ENCODE data around the gene MTMR4. TPM values are rescaled to one million over a fixed set of nuclear protein-coding genes. Genes with fewer than 3 reads are reported as not detected.

MTMR4 gene
- polyA plus RNA-seq, 1 donor from 2014 or later = 124 TPM

DNA sequence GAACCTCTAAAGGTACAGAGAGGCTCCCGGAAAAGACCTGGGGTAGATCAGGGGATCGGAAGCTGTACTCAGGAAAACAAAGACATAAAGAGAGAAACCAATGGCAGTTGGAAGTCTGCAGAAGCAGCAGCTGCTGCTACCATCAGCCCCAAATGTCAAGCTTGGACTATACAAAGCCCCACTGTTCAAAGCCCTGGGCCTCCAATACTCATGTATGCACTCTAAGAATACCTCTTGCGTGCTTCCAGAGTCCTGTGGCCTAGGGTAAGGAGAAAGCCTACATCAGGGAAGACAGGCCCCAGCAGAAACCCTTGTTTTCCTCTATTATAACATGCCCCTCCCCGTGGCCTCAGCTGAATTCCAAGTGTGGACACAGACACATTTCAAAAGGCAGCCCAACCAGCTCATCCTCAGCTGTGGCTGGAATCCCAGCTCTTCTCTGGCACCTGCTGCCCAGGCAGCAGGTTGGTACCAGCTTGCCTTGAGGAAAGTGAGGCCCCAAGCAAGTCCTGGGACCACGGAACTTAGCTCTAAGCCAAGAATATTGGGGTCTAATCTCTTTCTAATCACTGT lies 19.3 kb upstream of the MTMR4 start:
- H3K27ac ChIP-seq (ENCODE audit: low read length) = no peak overlapping the region
- no peaks in the 10 kb centered on the region for H3F3A ChIP-seq (ENCODE audit: insufficient read depth, low read length, poor library complexity, severe bottlenecking)
- H3K4me3 ChIP-seq (ENCODE audit: low read length) = no peak overlapping the region
- H2AFZ ChIP-seq (ENCODE audit: low read depth, low read length) = no peak overlapping the region
- no peaks in the 10 kb centered on the region for H3K9me2 ChIP-seq (ENCODE audit: insufficient read depth, low read length)
- peaks cover 16% of the 10 kb centered on the region for H3K27me3 ChIP-seq (ENCODE audit: insufficient read depth, low read depth, low read length)
- no peaks in the 10 kb centered on the region for H3K36me3 ChIP-seq (ENCODE audit: insufficient read depth, low read length)
- H3K79me2 ChIP-seq (replicated peaks; ENCODE audit: insufficient read depth, low read length) = no peaks in the 10 kb centered on the region
- no peaks in the 10 kb centered on the region for H3K9me3 ChIP-seq (ENCODE audit: low read length)
- TF ChIP-seq MXI1 (conservative IDR thresholded peaks at IDR 0.05; ENCODE audit: poor library complexity, severe bottlenecking) (no peak), EZH2 (IDR thresholded peaks at IDR 0.05; ENCODE audit: borderline replicate concordance, insufficient read depth, low read length, poor library complexity, severe bottlenecking) (no peak), POLR2AphosphoS5 (IDR thresholded peaks at IDR 0.05) (no peak), TAF1 (IDR thresholded peaks at IDR 0.05; ENCODE audit: low read depth) (no peak), EP300 (conservative IDR thresholded peaks at IDR 0.05; ENCODE audit: poor library complexity, severe bottlenecking) (no peak)
- TF ChIP-seq, protein P1, sequence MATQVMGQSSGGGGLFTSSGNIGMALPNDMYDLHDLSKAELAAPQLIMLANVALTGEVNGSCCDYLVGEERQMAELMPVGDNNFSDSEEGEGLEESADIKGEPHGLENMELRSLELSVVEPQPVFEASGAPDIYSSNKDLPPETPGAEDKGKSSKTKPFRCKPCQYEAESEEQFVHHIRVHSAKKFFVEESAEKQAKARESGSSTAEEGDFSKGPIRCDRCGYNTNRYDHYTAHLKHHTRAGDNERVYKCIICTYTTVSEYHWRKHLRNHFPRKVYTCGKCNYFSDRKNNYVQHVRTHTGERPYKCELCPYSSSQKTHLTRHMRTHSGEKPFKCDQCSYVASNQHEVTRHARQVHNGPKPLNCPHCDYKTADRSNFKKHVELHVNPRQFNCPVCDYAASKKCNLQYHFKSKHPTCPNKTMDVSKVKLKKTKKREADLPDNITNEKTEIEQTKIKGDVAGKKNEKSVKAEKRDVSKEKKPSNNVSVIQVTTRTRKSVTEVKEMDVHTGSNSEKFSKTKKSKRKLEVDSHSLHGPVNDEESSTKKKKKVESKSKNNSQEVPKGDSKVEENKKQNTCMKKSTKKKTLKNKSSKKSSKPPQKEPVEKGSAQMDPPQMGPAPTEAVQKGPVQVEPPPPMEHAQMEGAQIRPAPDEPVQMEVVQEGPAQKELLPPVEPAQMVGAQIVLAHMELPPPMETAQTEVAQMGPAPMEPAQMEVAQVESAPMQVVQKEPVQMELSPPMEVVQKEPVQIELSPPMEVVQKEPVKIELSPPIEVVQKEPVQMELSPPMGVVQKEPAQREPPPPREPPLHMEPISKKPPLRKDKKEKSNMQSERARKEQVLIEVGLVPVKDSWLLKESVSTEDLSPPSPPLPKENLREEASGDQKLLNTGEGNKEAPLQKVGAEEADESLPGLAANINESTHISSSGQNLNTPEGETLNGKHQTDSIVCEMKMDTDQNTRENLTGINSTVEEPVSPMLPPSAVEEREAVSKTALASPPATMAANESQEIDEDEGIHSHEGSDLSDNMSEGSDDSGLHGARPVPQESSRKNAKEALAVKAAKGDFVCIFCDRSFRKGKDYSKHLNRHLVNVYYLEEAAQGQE (IDR thresholded peaks at IDR 0.05; ENCODE audit: borderline replicate concordance) = no peak
- TF ChIP-seq, protein P2, sequence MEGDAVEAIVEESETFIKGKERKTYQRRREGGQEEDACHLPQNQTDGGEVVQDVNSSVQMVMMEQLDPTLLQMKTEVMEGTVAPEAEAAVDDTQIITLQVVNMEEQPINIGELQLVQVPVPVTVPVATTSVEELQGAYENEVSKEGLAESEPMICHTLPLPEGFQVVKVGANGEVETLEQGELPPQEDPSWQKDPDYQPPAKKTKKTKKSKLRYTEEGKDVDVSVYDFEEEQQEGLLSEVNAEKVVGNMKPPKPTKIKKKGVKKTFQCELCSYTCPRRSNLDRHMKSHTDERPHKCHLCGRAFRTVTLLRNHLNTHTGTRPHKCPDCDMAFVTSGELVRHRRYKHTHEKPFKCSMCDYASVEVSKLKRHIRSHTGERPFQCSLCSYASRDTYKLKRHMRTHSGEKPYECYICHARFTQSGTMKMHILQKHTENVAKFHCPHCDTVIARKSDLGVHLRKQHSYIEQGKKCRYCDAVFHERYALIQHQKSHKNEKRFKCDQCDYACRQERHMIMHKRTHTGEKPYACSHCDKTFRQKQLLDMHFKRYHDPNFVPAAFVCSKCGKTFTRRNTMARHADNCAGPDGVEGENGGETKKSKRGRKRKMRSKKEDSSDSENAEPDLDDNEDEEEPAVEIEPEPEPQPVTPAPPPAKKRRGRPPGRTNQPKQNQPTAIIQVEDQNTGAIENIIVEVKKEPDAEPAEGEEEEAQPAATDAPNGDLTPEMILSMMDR (IDR thresholded peaks at IDR 0.05; ENCODE audit: poor library complexity, severe bottlenecking) = no peak
- H4K20me1 ChIP-seq (ENCODE audit: insufficient read depth) = no peaks in the 10 kb centered on the region
- no peak overlapping the region for H3K9ac ChIP-seq (ENCODE audit: low read length)
- H3K4me2 ChIP-seq (ENCODE audit: low read length) = no peak overlapping the region

DNA sequence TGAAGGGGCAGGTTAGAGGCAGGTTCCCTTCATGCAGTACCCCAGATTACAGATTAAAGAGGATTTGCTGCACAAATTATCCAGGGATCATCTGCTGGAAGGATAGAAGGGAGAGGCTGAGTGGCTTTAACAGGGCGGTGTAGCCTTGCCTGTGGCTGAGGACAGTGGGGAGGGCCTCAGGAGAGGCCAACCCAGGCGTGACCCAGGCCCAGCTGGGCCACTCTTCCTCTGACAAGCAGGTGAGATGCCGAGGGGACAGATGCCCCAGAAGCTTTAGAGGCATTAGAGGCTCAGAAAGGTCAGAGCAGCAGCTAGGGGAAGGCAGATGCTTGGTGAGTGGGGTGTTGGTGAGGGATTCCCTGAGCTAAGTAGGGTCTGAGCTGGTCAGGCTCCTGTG lies 18.1 kb upstream of the MTMR4 start:
- peak overlapping the region; percentile 70 for H3K4me2 ChIP-seq (ENCODE audit: low read length)
- H3K9me3 ChIP-seq (ENCODE audit: low read length) = no peaks in the 10 kb centered on the region
- peaks cover 16% of the 10 kb centered on the region for H3K27me3 ChIP-seq (ENCODE audit: insufficient read depth, low read depth, low read length)
- H3K79me2 ChIP-seq (replicated peaks; ENCODE audit: insufficient read depth, low read length) = no peaks in the 10 kb centered on the region
- no peak overlapping the region for H3K9ac ChIP-seq (ENCODE audit: low read length)
- H3K4me3 ChIP-seq (ENCODE audit: low read length) = peak overlapping the region; percentile 73
- no peak overlapping the region for H2AFZ ChIP-seq (ENCODE audit: low read depth, low read length)
- no peaks in the 10 kb centered on the region for H3F3A ChIP-seq (ENCODE audit: insufficient read depth, low read length, poor library complexity, severe bottlenecking)
- no peaks in the 10 kb centered on the region for H4K20me1 ChIP-seq (ENCODE audit: insufficient read depth)
- H3K9me2 ChIP-seq (ENCODE audit: insufficient read depth, low read length) = no peaks in the 10 kb centered on the region
- TF ChIP-seq EP300 (conservative IDR thresholded peaks at IDR 0.05; ENCODE audit: poor library complexity, severe bottlenecking) = no peak
- no peak for TF ChIP-seq POLR2AphosphoS5 (IDR thresholded peaks at IDR 0.05)
- TF ChIP-seq, protein P2 (IDR thresholded peaks at IDR 0.05; ENCODE audit: poor library complexity, severe bottlenecking) = no peak
- no peak for TF ChIP-seq SMC3 (conservative IDR thresholded peaks at IDR 0.05; ENCODE audit: poor library complexity)
- TF ChIP-seq TAF1 (IDR thresholded peaks at IDR 0.05; ENCODE audit: low read depth) = no peak
- H3K27ac ChIP-seq (ENCODE audit: low read length) = no peak overlapping the region
- H3K36me3 ChIP-seq (ENCODE audit: insufficient read depth, low read length) = no peaks in the 10 kb centered on the region

Measured in neural cell (in vitro differentiated cells).